ENCODE data around the gene CPHXL.

The CPHXL gene

DNA sequence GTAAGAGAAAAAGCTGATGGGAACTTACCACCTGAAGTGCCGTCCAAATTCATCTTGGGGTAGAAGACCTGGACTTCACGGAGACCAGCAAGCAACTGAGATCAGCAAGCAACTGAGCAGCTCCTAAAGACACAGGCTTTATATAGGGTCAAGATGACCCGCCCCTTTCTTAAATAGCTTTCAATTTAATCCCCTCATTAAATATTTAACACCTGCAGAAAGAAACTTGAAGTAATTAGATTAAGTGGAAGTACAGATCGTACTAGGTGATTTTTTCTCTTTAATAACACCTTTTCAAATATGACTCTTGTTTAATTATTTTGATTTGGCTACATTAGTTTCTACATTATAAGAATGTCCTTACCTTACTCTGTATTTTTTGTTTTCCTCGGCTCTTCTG lies at the start of gene CPHXL:
Gene CPHXL, minus strand, starts transcription at position 101 of the 400 bp plus-strand sequence. Its CDS starts 48 bp downstream, at position 53.
- no peak within 1 kb of the TSS for H3K4me3 ChIP-seq (ENCODE audit: low read depth, low read length)
- no peak for DNase-seq (ENCODE audit: low read depth)

DNA sequence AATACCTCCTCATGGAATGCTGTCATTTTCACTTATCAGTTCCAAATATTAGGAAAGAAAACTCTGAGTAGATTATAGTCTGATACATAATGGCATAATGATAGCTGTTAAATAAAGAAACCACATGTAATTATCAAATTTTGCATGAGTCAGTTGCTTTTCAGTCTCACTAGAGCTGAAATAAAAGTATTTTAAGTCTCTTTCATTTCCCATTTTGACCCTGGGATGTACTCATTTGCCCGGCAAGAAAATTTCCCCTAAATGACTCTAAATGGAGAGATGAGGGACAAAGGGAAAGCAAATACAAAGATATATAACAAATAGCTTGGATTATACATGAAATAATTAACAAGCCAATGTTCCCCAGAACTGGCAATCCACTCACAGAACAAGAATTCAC lies 47.9 kb upstream of the CPHXL start:
- DNase-seq (ENCODE audit: low read depth), result no peak
- H3K4me3 ChIP-seq (ENCODE audit: low read depth, low read length), result no peak overlapping the region

- no peak for DNase-seq (ENCODE audit: low read depth)
- no peak overlapping the region for H3K4me3 ChIP-seq (ENCODE audit: low read depth, low read length)
Measured at GRCh38 chr16:75770051-75770450, 43.8 kb upstream of the CPHXL start.

GRCh38 chr16:75764154-75764768 lies 38.0 kb upstream of the CPHXL start:
- DNase-seq (ENCODE audit: low read depth), result peak; percentile 10
- no peak overlapping the region for H3K4me3 ChIP-seq (ENCODE audit: low read depth, low read length)

- no peak overlapping the region for H3K4me3 ChIP-seq (ENCODE audit: low read depth, low read length)
- no peak for DNase-seq (ENCODE audit: low read depth)
Measured at GRCh38 chr16:75763204-75763603, 36.9 kb upstream of the CPHXL start.

- no peak overlapping the region for H3K4me3 ChIP-seq (ENCODE audit: low read depth, low read length)
- no peak for DNase-seq (ENCODE audit: low read depth)
Measured at GRCh38 chr16:75762746-75763145, 36.5 kb upstream of the CPHXL start.

- no peak overlapping the region for H3K4me3 ChIP-seq (ENCODE audit: low read depth, low read length)
- no peak for DNase-seq (ENCODE audit: low read depth)
Measured at GRCh38 chr16:75761108-75761507, 34.8 kb upstream of the CPHXL start.

GRCh38 chr16:75760018-75760519 lies 33.8 kb upstream of the CPHXL start:
- no peak overlapping the region for H3K4me3 ChIP-seq (ENCODE audit: low read depth, low read length)
- no peak for DNase-seq (ENCODE audit: low read depth)

GRCh38 chr16:75758215-75758614 lies 31.9 kb upstream of the CPHXL start:
- DNase-seq (ENCODE audit: low read depth), result no peak

DNA sequence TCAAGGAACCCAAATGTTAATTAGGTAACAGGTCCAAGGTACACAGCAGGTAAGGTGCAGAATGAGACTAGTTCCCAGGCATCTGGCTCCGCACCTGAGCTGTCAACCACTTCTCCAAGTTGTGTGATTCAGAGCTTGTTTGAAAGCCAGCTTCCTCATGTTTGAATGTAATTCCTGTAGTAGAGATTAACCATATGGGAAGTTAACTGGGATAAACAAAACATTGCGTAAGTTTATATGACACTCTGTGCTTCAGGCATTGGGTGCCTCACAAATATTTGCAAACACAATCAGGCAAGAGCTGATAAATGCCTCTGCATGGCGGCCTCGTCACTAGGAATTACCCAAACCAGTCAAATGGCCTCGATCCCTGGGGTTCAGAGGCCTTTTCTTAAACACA lies 27.9 kb upstream of the CPHXL start:
- DNase-seq (ENCODE audit: low read depth), result no peak
- H3K4me3 ChIP-seq (ENCODE audit: low read depth, low read length), result no peak overlapping the region

More at GRCh38 chr16:75758215-75758614, 31.9 kb upstream of the CPHXL start:
- no peak overlapping the region for H3K4me3 ChIP-seq (ENCODE audit: low read depth, low read length)

GRCh38 chr16:75750528-75750927 lies 24.2 kb upstream of the CPHXL start:
- H3K4me3 ChIP-seq (ENCODE audit: low read depth, low read length), result no peak overlapping the region
- DNase-seq (ENCODE audit: low read depth), result no peak

- no peak for DNase-seq (ENCODE audit: low read depth)
- H3K4me3 ChIP-seq (ENCODE audit: low read depth, low read length), result no peak overlapping the region
Measured at GRCh38 chr16:75746359-75746758, 20.1 kb upstream of the CPHXL start.

DNA sequence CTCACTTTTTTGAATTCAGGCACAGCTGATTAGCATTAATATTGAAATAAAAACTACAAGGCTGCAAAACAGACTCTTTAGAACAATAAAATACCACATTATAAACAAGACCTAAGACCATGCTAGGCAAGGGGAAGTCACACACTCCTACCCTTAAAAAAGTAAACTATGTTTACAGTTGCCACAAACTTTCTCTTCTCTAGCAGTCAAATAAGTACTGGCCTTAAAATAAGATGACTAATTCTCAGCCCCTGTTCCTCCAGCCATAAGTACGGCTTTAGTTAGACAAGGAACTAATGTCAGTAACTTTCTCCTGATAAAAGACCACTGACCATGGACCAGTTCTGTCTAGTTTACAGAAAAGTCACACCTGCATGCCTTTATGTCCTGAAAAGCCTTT lies 19.5 kb upstream of the CPHXL start:
- no peak overlapping the region for H3K4me3 ChIP-seq (ENCODE audit: low read depth, low read length)
- no peak for DNase-seq (ENCODE audit: low read depth)

DNA sequence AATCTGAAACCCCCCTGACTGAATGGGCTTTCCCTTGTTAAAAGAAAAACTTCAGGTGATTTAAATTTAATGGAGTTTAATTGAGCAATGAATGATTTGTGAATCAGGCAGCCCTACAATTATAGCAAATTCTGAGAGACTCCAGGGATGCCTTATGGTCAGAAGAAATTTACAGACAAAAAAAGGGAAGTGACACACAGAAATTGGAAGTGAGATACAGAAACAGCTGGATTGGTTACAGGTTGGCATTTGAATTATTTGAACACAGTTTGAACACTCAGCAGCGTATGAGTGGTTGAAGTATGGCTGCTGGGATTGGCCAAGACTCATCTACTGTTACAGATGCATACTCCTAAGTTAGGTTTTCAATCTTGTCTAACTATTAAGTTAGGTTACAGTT lies 19.0 kb upstream of the CPHXL start:
- DNase-seq (ENCODE audit: low read depth), result no peak
- H3K4me3 ChIP-seq (ENCODE audit: low read depth, low read length), result no peak overlapping the region

- no peak overlapping the region for H3K4me3 ChIP-seq (ENCODE audit: low read depth, low read length)
- no peak for DNase-seq (ENCODE audit: low read depth)
Measured at GRCh38 chr16:75742424-75743047, 16.2 kb upstream of the CPHXL start.

GRCh38 chr16:75733305-75734211 lies 7.3 kb upstream of the CPHXL start:
- H3K4me3 ChIP-seq (ENCODE audit: low read depth, low read length), result no peak overlapping the region
- DNase-seq (ENCODE audit: low read depth), result peak; percentile 30

GRCh38 chr16:75732871-75733270 lies 6.6 kb upstream of the CPHXL start:
- DNase-seq (ENCODE audit: low read depth), result no peak
- no peak overlapping the region for H3K4me3 ChIP-seq (ENCODE audit: low read depth, low read length)

DNA sequence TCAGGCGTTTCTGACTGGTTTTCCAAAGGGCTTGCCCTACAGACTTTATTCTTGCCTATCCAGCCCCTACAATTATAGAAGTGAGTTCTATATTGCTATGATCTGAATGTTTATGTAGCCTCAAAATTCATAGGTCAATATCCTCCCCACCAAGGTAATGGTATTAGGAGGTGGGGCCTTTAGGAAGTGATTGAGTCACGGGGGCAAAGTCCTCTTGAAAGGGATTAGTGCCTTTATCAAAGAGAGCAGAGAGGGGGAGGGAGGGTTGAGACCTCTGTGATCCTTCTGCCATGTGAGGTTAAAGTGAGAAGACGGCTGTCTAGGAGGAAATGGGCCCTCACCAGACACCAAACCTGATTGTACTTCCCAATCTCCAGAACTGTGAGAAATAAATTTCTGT lies 931 bp upstream of the CPHXL start:
- H3K4me3 ChIP-seq (ENCODE audit: low read depth, low read length), result no peak overlapping the region
- DNase-seq (ENCODE audit: low read depth), result no peak

- no peak for DNase-seq (ENCODE audit: low read depth)
- no peak overlapping the region for H3K4me3 ChIP-seq (ENCODE audit: low read depth, low read length)
Measured at GRCh38 chr16:75718452-75718851, 7.8 kb downstream of the CPHXL start.

GRCh38 chr16:75714661-75715060 lies 11.6 kb downstream of the CPHXL start:
- H3K4me3 ChIP-seq (ENCODE audit: low read depth, low read length), result no peak overlapping the region
- DNase-seq (ENCODE audit: low read depth), result no peak

Measured in skeletal muscle cell (primary cell).